ENCODE results near the gene DNAH5.

DNAH5 gene

GRCh38 chr5:13771011-13771571 lies 173.4 kb downstream of the DNAH5 start:
- Histone ChIP-seq H3K4me3 (ENCODE audit: low read depth in 1 of 2, low read length in 2 of 2) (no peak overlapping the region), H3K9ac (ENCODE audit: low read length) (no peak overlapping the region), H3K36me3 (ENCODE audit: insufficient read depth, low read length) (no peaks in the 10 kb centered on the region), H3K4me1 (ENCODE audit: insufficient read depth, low read length) (peaks cover 5% of the 10 kb centered on the region), H3K27ac (ENCODE audit: low read depth, low read length) (no peak overlapping the region), H3K27me3 (ENCODE audit: control insufficient read depth in 1 of 2, insufficient read depth in 2 of 2, low read length in 2 of 2) (no peaks in the 10 kb centered on the region), H3K9me3 (ENCODE audit: low read length) (no peaks in the 10 kb centered on the region)

DNA sequence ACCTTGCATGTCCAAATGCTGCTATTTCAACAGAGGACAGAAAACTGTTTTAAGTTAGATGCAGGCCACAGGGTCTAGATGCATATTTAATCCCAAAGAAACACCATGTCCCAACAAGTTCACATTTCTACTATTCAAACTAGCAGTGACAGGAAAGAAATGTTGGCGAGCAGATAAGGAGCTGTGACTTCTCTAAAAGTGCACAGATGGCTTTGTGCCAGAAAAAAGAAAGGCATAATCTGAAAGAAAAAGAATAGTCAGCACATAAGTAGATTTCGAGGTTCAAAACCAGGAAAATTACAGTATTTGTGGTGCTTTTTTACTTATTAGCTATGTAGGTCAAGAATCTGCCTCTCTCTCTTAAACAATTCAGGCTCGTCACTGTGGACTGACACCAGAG lies 178.3 kb downstream of the DNAH5 start:
- H3K9ac ChIP-seq (ENCODE audit: low read length) = no peak overlapping the region
- H3K4me3 ChIP-seq (ENCODE audit: low read depth in 1 of 2, low read length in 2 of 2) = no peak overlapping the region
- no peaks in the 10 kb centered on the region for H3K9me3 ChIP-seq (ENCODE audit: low read length)
- H3K27me3 ChIP-seq (ENCODE audit: control insufficient read depth in 1 of 2, insufficient read depth in 2 of 2, low read length in 2 of 2) = no peaks in the 10 kb centered on the region
- peaks cover 2% of the 10 kb centered on the region for H3K4me1 ChIP-seq (ENCODE audit: insufficient read depth, low read length)
- no peaks in the 10 kb centered on the region for H3K36me3 ChIP-seq (ENCODE audit: insufficient read depth, low read length)
- no peak overlapping the region for H3K27ac ChIP-seq (ENCODE audit: low read depth, low read length)

DNA sequence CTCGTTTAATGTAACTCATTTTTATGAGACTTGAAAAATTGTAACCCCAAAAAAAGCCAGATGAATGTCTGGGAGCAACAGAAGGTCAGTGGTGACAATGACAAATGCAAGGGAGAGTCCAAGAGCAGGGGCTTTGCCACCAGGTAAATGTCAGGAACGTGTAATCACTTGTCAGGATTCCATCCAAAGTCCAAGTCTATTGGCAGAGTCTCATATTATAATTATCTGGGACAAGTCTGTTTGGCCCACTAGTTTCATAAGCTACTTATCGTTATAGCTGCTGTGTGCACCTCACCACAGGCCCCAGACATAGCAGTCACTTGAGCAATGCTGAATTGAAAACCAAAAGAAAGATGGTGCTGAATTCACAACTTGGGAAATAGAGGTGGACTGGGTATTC lies 180.8 kb downstream of the DNAH5 start:
- Histone ChIP-seq H3K4me3 (ENCODE audit: low read depth in 1 of 2, low read length in 2 of 2) (no peak overlapping the region), H3K27me3 (ENCODE audit: control insufficient read depth in 1 of 2, insufficient read depth in 2 of 2, low read length in 2 of 2) (no peaks in the 10 kb centered on the region), H3K36me3 (ENCODE audit: insufficient read depth, low read length) (no peaks in the 10 kb centered on the region), H3K9ac (ENCODE audit: low read length) (no peak overlapping the region), H3K4me1 (ENCODE audit: insufficient read depth, low read length) (no peaks in the 10 kb centered on the region), H3K9me3 (ENCODE audit: low read length) (no peaks in the 10 kb centered on the region), H3K27ac (ENCODE audit: low read depth, low read length) (no peak overlapping the region)

DNA sequence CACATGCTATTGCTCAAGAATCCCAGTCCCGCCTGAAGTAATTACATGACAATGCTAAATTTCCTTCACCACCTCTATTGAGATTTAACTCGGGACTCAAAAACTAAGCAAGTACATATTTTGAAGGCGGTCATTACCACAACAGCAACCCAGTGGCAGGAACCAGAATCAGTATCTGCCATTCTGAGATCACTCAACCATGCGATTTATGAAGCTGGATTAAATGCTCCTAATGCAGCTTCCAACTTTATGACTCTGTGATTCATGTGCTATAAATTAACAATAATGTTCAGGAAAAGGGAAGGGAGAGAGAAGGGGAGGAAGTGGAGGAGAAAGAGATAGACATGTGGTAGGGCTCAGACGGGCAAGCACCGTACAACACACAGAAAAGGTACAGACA lies 194.7 kb downstream of the DNAH5 start:
- no peak overlapping the region for H3K27ac ChIP-seq (ENCODE audit: low read depth, low read length)
- no peak overlapping the region for H3K9ac ChIP-seq (ENCODE audit: low read length)
- H3K9me3 ChIP-seq (ENCODE audit: low read length) = no peaks in the 10 kb centered on the region
- H3K36me3 ChIP-seq (ENCODE audit: insufficient read depth, low read length) = no peaks in the 10 kb centered on the region
- no peaks in the 10 kb centered on the region for H3K4me1 ChIP-seq (ENCODE audit: insufficient read depth, low read length)
- no peaks in the 10 kb centered on the region for H3K27me3 ChIP-seq (ENCODE audit: control insufficient read depth in 1 of 2, insufficient read depth in 2 of 2, low read length in 2 of 2)
- H3K4me3 ChIP-seq (ENCODE audit: low read depth in 1 of 2, low read length in 2 of 2) = no peak overlapping the region

GRCh38 chr5:13746026-13746425 lies 198.5 kb downstream of the DNAH5 start:
- no peaks in the 10 kb centered on the region for H3K36me3 ChIP-seq (ENCODE audit: insufficient read depth, low read length)
- no peak overlapping the region for H3K4me3 ChIP-seq (ENCODE audit: low read depth in 1 of 2, low read length in 2 of 2)
- no peaks in the 10 kb centered on the region for H3K4me1 ChIP-seq (ENCODE audit: insufficient read depth, low read length)
- no peaks in the 10 kb centered on the region for H3K27me3 ChIP-seq (ENCODE audit: control insufficient read depth in 1 of 2, insufficient read depth in 2 of 2, low read length in 2 of 2)
- H3K9ac ChIP-seq (ENCODE audit: low read length) = no peak overlapping the region
- no peaks in the 10 kb centered on the region for H3K9me3 ChIP-seq (ENCODE audit: low read length)
- no peak overlapping the region for H3K27ac ChIP-seq (ENCODE audit: low read depth, low read length)

DNA sequence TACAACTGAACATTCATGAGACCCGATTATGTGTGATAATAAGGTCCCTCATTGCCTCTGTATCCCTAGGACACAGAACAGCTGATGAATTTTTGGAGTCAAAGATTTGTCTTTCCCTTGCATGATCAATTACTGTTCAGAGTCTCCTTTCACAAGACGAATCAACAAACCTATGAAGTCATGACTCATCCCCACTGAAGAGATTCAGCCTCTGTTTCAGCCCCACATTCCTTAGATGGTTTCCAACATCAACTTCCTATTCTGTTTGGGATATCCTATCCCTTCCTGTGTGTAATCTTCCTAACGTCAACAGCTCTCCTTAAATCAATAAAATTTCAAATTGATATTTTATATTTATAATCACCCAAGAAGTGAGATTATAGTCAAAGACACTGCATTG lies 199.0 kb downstream of the DNAH5 start:
- Histone ChIP-seq H3K27ac (ENCODE audit: low read depth, low read length) (no peak overlapping the region), H3K4me1 (ENCODE audit: insufficient read depth, low read length) (no peaks in the 10 kb centered on the region), H3K4me3 (ENCODE audit: low read depth in 1 of 2, low read length in 2 of 2) (no peak overlapping the region), H3K9me3 (ENCODE audit: low read length) (no peaks in the 10 kb centered on the region), H3K9ac (ENCODE audit: low read length) (no peak overlapping the region), H3K27me3 (ENCODE audit: control insufficient read depth in 1 of 2, insufficient read depth in 2 of 2, low read length in 2 of 2) (no peaks in the 10 kb centered on the region), H3K36me3 (ENCODE audit: insufficient read depth, low read length) (no peaks in the 10 kb centered on the region)

DNA sequence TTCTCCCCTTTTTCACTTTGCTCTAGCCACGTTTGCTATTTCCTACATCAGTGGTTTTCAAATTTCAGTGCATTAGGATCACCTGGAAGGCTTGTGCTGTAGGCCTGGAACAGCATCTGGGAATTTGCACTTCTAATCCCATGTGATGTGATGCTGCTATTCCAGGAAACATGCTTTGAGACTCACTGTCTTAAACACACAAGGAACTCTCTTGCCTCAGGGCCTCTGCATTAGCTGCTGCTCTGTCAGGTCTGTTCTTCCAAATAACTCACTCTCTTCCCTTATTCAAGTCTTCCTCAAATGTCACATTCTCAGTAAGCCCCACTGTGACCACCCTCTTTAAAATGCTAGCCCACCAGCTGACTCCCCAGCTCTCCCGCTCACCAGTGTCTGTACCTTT lies 204.0 kb downstream of the DNAH5 start:
- H3K36me3 ChIP-seq (ENCODE audit: insufficient read depth, low read length) = no peaks in the 10 kb centered on the region
- no peak overlapping the region for H3K4me3 ChIP-seq (ENCODE audit: low read depth in 1 of 2, low read length in 2 of 2)
- no peaks in the 10 kb centered on the region for H3K9me3 ChIP-seq (ENCODE audit: low read length)
- H3K27ac ChIP-seq (ENCODE audit: low read depth, low read length) = no peak overlapping the region
- no peaks in the 10 kb centered on the region for H3K27me3 ChIP-seq (ENCODE audit: control insufficient read depth in 1 of 2, insufficient read depth in 2 of 2, low read length in 2 of 2)
- no peaks in the 10 kb centered on the region for H3K4me1 ChIP-seq (ENCODE audit: insufficient read depth, low read length)
- no peak overlapping the region for H3K9ac ChIP-seq (ENCODE audit: low read length)

DNA sequence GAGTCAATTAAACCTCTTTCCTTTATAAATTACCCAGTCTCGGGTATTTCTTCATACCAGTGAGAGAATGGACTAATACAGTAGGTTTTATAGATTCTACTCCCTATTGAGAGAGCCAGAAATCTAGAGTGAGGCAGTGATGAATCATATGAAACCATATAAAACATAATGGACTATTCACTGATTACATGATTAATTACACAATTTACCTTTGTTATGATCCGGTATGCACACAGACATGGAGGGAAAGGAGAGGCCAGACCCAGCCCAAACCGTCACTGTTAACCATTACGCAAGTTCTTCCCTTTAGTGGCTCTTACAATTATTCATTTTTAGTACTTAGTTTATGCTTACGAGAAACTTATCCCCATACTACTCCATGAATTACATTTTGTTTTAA lies 205.0 kb downstream of the DNAH5 start:
- no peaks in the 10 kb centered on the region for H3K9me3 ChIP-seq (ENCODE audit: low read length)
- no peak overlapping the region for H3K27ac ChIP-seq (ENCODE audit: low read depth, low read length)
- H3K27me3 ChIP-seq (ENCODE audit: control insufficient read depth in 1 of 2, insufficient read depth in 2 of 2, low read length in 2 of 2) = no peaks in the 10 kb centered on the region
- no peaks in the 10 kb centered on the region for H3K4me1 ChIP-seq (ENCODE audit: insufficient read depth, low read length)
- no peak overlapping the region for H3K9ac ChIP-seq (ENCODE audit: low read length)
- no peaks in the 10 kb centered on the region for H3K36me3 ChIP-seq (ENCODE audit: insufficient read depth, low read length)
- H3K4me3 ChIP-seq (ENCODE audit: low read depth in 1 of 2, low read length in 2 of 2) = no peak overlapping the region

- no peak overlapping the region for H3K4me3 ChIP-seq (ENCODE audit: low read depth in 1 of 2, low read length in 2 of 2)
- no peaks in the 10 kb centered on the region for H3K9me3 ChIP-seq (ENCODE audit: low read length)
- no peak overlapping the region for H3K9ac ChIP-seq (ENCODE audit: low read length)
- no peaks in the 10 kb centered on the region for H3K27me3 ChIP-seq (ENCODE audit: control insufficient read depth in 1 of 2, insufficient read depth in 2 of 2, low read length in 2 of 2)
- H3K27ac ChIP-seq (ENCODE audit: low read depth, low read length) = no peak overlapping the region
- H3K4me1 ChIP-seq (ENCODE audit: insufficient read depth, low read length) = no peaks in the 10 kb centered on the region
- H3K36me3 ChIP-seq (ENCODE audit: insufficient read depth, low read length) = no peaks in the 10 kb centered on the region
Measured at GRCh38 chr5:13735691-13736090, 208.8 kb downstream of the DNAH5 start.

GRCh38 chr5:13731121-13731628 lies 213.3 kb downstream of the DNAH5 start:
- Histone ChIP-seq H3K9me3 (ENCODE audit: low read length) (no peaks in the 10 kb centered on the region), H3K9ac (ENCODE audit: low read length) (no peak overlapping the region), H3K4me3 (ENCODE audit: low read depth in 1 of 2, low read length in 2 of 2) (no peak overlapping the region), H3K27me3 (ENCODE audit: control insufficient read depth in 1 of 2, insufficient read depth in 2 of 2, low read length in 2 of 2) (no peaks in the 10 kb centered on the region), H3K27ac (ENCODE audit: low read depth, low read length) (no peak overlapping the region), H3K4me1 (ENCODE audit: insufficient read depth, low read length) (no peaks in the 10 kb centered on the region), H3K36me3 (ENCODE audit: insufficient read depth, low read length) (no peaks in the 10 kb centered on the region)

DNA sequence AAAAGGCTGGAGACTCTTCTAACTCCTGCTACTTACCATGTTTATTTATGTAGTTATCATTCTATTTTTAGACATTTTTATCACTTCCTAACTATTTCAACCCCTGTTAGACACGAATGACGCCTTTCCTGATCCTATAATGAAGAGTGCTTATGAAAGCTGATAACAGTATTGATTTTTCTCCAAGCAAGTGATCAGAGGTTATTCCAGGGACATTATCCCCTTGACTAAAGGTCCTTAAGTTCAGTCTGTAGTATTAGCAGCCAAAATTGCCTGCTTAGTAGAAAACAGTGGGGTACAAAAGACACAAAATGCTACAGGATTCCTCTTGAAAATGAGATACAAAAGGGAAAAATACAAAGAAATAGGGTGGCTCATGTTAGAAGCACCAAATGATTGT lies 235.6 kb downstream of the DNAH5 start:
- Histone ChIP-seq H3K4me3 (ENCODE audit: low read depth in 1 of 2, low read length in 2 of 2) (no peak overlapping the region), H3K9me3 (ENCODE audit: low read length) (no peaks in the 10 kb centered on the region), H3K27me3 (ENCODE audit: control insufficient read depth in 1 of 2, insufficient read depth in 2 of 2, low read length in 2 of 2) (no peaks in the 10 kb centered on the region), H3K36me3 (ENCODE audit: insufficient read depth, low read length) (no peaks in the 10 kb centered on the region), H3K27ac (ENCODE audit: low read depth, low read length) (no peak overlapping the region), H3K9ac (ENCODE audit: low read length) (no peak overlapping the region), H3K4me1 (ENCODE audit: insufficient read depth, low read length) (no peaks in the 10 kb centered on the region)

DNA sequence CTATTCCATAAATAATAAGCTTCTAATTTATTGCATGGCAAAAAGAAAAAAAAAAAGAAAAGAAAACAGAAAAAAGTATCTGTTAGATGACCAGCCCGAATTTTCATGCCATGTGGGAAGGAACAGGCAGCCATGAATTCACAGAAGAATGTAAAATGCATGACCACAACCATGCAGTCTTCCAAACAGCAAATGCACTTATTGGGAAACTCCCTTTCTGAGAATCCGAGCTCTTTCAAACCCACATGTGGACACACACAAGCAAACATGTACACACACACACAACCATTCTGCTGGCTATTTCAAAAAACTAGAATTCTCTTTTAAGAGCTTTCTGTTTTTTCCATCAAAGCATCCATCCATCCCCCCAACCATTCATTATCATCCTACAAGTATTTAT lies 236.1 kb downstream of the DNAH5 start:
- H3K4me3 ChIP-seq (ENCODE audit: low read depth in 1 of 2, low read length in 2 of 2) = no peak overlapping the region
- no peaks in the 10 kb centered on the region for H3K36me3 ChIP-seq (ENCODE audit: insufficient read depth, low read length)
- H3K9me3 ChIP-seq (ENCODE audit: low read length) = no peaks in the 10 kb centered on the region
- H3K4me1 ChIP-seq (ENCODE audit: insufficient read depth, low read length) = no peaks in the 10 kb centered on the region
- no peaks in the 10 kb centered on the region for H3K27me3 ChIP-seq (ENCODE audit: control insufficient read depth in 1 of 2, insufficient read depth in 2 of 2, low read length in 2 of 2)
- H3K27ac ChIP-seq (ENCODE audit: low read depth, low read length) = no peak overlapping the region
- no peak overlapping the region for H3K9ac ChIP-seq (ENCODE audit: low read length)
